ENCODE data around the gene SOX8. TPM values are rescaled to one million over a fixed set of nuclear protein-coding genes. Genes with fewer than 3 reads are reported as not detected.

The SOX8 gene
- total RNA-seq, 6 experiments from 2014 or later: 0.05 to 0.07 TPM; not detected in 4

GRCh38 chr16:937311-937710 lies 44.3 kb upstream of the SOX8 start:
- no peaks in the 10 kb centered on the region for H3K4me1 Mint-ChIP-seq (ENCODE audit: low read depth)
- TF ChIP-seq CTCF (IDR thresholded peaks at IDR 0.05): no peak
- H3K27me3 Mint-ChIP-seq (ENCODE audit: insufficient read depth): peaks cover 4% of the 10 kb centered on the region
- H3K27ac Mint-ChIP-seq: no peak overlapping the region
- no peak overlapping the region for H3K4me3 Mint-ChIP-seq
- peaks cover 25% of the 10 kb centered on the region for H3K9me3 Mint-ChIP-seq
- H3K36me3 Mint-ChIP-seq (ENCODE audit: low read depth): peaks cover 28% of the 10 kb centered on the region
- no peak for DNase-seq

- H3K4me3 Mint-ChIP-seq: no peak overlapping the region
- TF ChIP-seq CTCF (IDR thresholded peaks at IDR 0.05): no peak
- H3K36me3 Mint-ChIP-seq (ENCODE audit: low read depth): peaks cover 31% of the 10 kb centered on the region
- DNase-seq: no peak
- no peak overlapping the region for H3K27ac Mint-ChIP-seq
- H3K27me3 Mint-ChIP-seq (ENCODE audit: insufficient read depth): peaks cover 4% of the 10 kb centered on the region
- H3K9me3 Mint-ChIP-seq: peaks cover 29% of the 10 kb centered on the region
- H3K4me1 Mint-ChIP-seq (ENCODE audit: low read depth): no peaks in the 10 kb centered on the region
Measured at GRCh38 chr16:937723-938122, 43.8 kb upstream of the SOX8 start.

- no peak for TF ChIP-seq CTCF (IDR thresholded peaks at IDR 0.05)
- no peaks in the 10 kb centered on the region for H3K4me1 Mint-ChIP-seq (ENCODE audit: low read depth)
- DNase-seq: no peak
- no peak overlapping the region for H3K27ac Mint-ChIP-seq
- peaks cover 31% of the 10 kb centered on the region for H3K9me3 Mint-ChIP-seq
- H3K27me3 Mint-ChIP-seq (ENCODE audit: insufficient read depth): peaks cover 4% of the 10 kb centered on the region
- peaks cover 30% of the 10 kb centered on the region for H3K36me3 Mint-ChIP-seq (ENCODE audit: low read depth)
- no peak overlapping the region for H3K4me3 Mint-ChIP-seq
Measured at GRCh38 chr16:938136-938535, 43.4 kb upstream of the SOX8 start.

GRCh38 chr16:938752-939151 lies 42.8 kb upstream of the SOX8 start:
- no peak for DNase-seq
- Mint-ChIP-seq H3K27me3 (ENCODE audit: insufficient read depth) (peaks cover 4% of the 10 kb centered on the region), H3K9me3 (peaks cover 31% of the 10 kb centered on the region), H3K4me3 (no peak overlapping the region; the same call in 1 of the 2 replicates), H3K27ac (no peak overlapping the region), H3K36me3 (ENCODE audit: low read depth) (peaks cover 32% of the 10 kb centered on the region), H3K4me1 (ENCODE audit: low read depth) (no peaks in the 10 kb centered on the region)
- TF ChIP-seq CTCF (IDR thresholded peaks at IDR 0.05): no peak

- no peak for TF ChIP-seq CTCF (IDR thresholded peaks at IDR 0.05)
- Mint-ChIP-seq H3K27me3 (ENCODE audit: insufficient read depth) (peaks cover 4% of the 10 kb centered on the region), H3K27ac (no peak overlapping the region), H3K9me3 (peaks cover 31% of the 10 kb centered on the region), H3K4me1 (ENCODE audit: low read depth) (no peaks in the 10 kb centered on the region), H3K4me3 (no peak overlapping the region), H3K36me3 (ENCODE audit: low read depth) (peaks cover 34% of the 10 kb centered on the region)
- DNase-seq: no peak
Measured at GRCh38 chr16:939311-939710, 42.3 kb upstream of the SOX8 start.

- H3K27me3 Mint-ChIP-seq (ENCODE audit: insufficient read depth): peaks cover 4% of the 10 kb centered on the region
- no peak overlapping the region for H3K4me3 Mint-ChIP-seq
- no peak overlapping the region for H3K27ac Mint-ChIP-seq
- H3K4me1 Mint-ChIP-seq (ENCODE audit: low read depth): no peaks in the 10 kb centered on the region
- H3K9me3 Mint-ChIP-seq: peaks cover 31% of the 10 kb centered on the region
- DNase-seq: no peak
- TF ChIP-seq CTCF (IDR thresholded peaks at IDR 0.05): no peak
- H3K36me3 Mint-ChIP-seq (ENCODE audit: low read depth): peaks cover 34% of the 10 kb centered on the region
Measured at GRCh38 chr16:939941-940340, 41.6 kb upstream of the SOX8 start.

All from HFFc6 (cell line).